GM19035 (cell line): ENCODE data around the gene TLE1.
"Not testable (repeated sequence)": the region's sequence is repeated elsewhere in the genome, so short reads cannot be mapped to it uniquely, and the experiment has no call there.

Experiments
- ATAC-seq: cut with Tn5 transposase; IDR thresholded peaks from one replicate; pipeline ENCODE4 v1.9.1; 2021; ENCODE audit not compliant: unreplicated experiment

Gene TLE1

DNA sequence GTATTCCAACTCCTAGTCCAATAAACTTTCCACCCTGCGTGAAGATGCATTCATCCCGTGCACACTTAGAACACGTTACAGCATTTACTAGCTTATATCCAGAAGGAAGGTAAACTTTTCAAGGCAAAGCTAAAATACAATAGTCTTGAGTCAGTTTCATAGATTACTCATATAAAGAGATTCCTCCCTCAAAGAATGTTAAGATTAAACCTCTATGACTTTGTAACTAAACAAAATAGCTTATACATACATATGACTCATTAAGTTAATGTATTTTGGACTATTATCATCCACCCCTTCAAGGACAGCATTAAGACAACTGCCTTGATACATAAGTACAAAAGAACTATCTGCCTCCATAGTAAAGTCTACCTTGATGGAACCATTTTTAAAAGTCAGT lies 36.1 kb downstream of the TLE1 start:
- no peak for ATAC-seq

- no peak for ATAC-seq
Measured at GRCh38 chr9:81652058-81652687, 37.2 kb downstream of the TLE1 start.

DNA sequence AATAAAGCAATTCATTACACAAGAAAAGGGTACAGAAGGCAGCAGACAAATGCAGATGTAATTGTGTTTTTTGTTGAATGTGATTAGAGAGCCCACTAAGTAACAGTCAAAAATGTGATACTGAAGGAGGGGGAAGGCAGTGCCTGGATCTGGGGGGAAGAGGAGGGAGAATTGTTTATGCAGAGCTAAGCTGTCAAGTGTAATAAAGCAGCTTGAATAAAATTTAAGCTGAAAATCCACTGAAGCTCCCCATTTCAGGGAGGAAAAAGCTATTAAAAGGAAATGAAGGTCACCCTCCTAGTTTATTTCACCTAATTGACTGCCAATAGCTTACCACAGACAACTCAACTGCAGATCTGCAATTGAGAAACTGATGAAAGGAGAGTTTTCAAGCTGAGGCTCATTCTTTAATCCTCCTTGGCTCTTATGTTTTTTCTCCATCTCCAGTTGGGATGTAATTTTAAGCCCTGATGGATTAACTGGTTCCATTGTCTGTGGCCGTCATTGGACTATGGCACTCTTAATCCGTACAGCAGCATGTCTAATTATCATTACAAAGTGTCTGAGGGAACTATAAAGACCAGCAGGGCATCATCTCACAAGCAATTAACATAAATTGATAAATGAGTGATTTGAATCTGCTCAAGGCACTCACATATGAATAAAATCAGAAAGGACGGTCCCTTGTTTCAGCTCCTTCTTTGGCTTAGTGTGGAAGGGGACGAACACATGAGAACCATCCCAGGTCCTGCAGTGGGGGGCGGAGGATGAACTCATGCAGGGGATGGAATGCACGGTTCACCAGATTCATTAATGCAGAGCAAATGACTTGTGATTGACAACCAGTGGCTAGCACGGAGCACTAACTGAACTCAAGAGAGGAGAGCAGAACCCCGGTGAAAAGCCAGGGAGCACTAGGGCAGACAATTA lies 38.5 kb downstream of the TLE1 start:
- ATAC-seq = no peak

GRCh38 chr9:81649475-81650240 lies 39.7 kb downstream of the TLE1 start:
- ATAC-seq = no peak

DNA sequence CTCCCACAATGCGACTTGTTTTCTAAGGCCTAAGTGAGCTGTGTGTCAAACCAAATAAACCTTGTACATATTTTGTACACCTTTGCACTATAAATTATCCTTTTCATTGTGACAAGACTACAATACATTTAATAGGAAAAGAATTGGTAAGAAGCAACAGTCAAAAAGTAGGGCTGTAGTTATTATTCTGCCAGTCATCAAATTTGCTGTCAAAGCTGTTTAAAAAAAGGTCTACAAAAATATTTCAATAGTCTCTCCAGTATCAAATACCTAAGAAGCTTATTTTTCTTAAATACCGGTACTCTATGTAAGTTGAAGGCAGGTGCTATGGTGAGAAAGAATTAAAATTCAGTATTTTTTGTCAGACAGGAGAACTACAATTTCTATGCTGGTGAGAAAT lies 40.5 kb downstream of the TLE1 start:
- ATAC-seq = no peak

DNA sequence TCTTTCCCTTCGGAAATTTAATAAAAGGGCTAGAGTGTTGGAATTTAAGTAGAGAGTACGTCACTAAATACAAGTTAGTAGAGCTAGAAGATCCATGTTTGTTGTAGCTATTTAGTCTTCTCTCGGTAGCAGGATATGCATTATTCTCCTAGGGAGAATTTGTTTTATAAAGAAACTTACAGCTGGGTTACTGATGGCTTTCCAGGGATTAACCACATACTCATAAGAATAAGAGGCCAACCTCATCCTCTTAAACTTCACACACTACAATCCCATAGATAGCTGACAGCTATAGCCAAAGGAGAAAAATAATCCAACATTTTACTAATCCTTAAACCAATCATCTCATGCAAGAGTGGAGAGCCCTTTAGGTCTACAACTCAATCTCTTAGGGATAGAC lies 43.0 kb downstream of the TLE1 start:
- ATAC-seq = no peak

DNA sequence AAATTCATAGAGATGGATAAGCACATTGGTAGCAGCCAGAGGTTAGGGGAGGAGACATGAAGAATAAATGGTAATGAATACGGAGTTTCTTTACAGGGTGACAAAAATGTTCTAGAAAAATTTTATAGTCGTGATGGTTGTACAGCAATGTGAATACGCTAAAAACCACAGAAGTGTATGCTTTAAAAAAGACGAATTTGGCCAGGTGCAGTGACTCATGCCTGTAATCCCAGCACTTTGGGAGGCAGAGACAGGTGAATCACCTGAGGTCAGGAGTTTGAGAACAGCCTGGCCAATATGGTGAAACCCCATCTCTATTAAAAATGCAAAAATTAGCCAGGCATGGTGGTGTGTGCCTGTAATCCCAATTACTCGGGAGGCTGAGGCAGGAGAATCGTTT lies 44.8 kb downstream of the TLE1 start:
- not testable (repeated sequence) for ATAC-seq

- ATAC-seq = peak; percentile 79
Measured at GRCh38 chr9:81637276-81637675, 52.1 kb downstream of the TLE1 start.

- no peak for ATAC-seq
Measured at GRCh38 chr9:81636255-81636599, 53.1 kb downstream of the TLE1 start.

DNA sequence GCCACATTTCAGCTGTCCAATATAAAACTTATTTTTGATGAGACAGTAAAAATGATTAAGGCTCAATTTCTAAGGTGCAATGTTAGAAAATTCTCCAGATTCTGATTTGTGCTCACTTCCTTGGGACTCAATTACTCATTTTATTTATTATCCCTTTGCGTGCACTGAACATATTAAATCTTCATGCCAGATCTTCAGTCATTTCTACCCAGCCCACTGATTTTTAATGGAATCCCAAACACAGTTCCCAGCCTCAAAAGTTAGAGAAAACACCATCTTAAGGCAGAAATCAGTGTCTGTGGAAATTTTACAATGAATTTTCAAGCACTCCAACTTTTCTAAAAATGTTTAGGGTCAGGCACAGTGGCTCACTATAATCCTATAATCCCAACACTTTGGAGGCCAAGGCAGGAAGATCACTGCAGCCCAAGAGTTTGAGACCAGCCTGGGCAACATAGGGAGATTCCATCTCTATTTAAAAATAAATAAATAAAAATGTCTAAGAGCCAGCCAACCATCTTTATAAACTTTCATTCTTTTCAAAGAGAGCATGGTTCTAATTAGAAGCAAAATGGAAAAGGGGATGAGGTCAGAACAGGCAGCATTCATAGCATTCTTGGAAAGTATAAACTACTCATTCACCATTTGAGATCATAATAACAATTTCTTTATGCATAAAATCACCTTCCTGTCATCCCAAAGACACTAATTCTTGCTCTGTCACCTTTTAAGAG lies 53.7 kb downstream of the TLE1 start:
- no peak for ATAC-seq

- ATAC-seq = no peak
Measured at GRCh38 chr9:81634915-81635516, 54.3 kb downstream of the TLE1 start.

GRCh38 chr9:81633952-81634854 lies 55.1 kb downstream of the TLE1 start:
- ATAC-seq = no peak

GRCh38 chr9:81632599-81632998 lies 56.7 kb downstream of the TLE1 start:
- ATAC-seq = no peak

- ATAC-seq = no peak
Measured at GRCh38 chr9:81631218-81631745, 58.1 kb downstream of the TLE1 start.

DNA sequence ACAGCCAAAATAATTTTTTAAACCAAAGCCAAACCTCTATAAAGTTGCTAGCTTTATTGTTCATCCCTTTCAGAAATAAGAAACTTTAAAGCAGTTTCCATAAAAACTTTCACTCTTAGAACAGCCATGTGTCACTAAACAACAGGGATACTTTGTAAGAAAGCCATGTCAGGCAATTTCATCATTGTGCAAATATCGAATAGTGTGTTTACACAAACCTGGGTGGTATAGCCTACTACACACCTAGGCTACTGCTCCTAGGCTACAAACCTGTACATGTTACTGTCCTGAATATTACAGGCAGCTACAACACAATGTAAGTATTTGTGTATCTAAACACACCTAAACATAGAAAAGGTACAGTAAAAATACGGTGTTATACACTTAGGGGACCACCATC lies 59.9 kb downstream of the TLE1 start:
- no peak for ATAC-seq

DNA sequence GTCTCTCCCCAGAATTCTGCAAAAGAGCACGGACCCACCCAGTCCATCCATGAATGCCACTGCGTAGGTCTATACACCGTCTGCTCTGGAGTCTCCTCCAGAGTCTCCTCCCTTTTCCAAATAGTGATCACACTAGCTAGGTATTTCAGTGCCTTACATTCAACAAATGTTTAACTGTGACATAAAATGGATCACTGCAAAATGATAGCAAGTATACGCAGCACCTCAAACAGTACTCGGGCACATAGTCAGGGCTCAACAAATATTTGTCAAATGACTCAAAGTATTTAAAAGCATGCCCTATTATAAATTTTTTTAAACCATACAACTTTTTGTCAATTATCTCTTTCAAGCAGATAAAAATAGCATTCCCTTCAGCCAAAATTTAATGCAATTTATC lies 60.5 kb downstream of the TLE1 start:
- ATAC-seq = no peak

DNA sequence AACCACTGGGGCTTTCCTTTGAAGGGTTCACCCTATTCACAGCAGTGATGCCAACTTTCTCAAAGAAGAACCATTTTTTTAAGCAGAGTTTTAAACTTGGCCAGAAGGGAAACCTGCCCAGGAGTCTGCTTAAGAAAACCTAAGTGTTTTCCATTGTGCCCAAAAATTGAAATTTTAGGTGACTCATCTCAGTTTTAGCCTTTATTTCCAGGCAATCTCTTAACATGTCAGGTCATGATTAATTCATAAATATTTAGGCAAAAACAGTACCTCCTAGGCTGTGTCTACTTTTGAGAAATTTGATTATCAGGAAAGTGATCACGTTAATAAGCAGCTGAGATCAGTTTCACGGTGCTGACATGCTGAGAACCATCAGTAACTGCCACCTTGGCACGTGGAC lies 61.9 kb downstream of the TLE1 start:
- no peak for ATAC-seq

DNA sequence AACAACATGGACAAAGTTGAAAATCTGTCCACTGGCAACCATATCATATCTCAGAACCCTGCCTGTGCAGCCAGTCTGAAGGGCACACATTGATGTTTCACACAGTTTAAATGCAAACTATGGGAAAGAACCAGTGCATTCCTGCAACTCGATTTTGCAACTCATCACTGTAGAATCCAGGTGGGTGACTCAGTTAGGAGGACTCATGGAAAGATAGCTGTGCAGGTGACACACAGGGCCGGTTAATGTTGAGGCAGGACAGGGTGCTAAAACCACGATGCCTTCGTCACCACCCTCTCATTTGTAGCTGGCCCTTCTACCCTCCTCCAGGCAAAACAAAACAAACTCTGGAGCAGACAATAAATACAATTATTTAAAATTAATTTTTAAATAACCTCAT lies 62.8 kb downstream of the TLE1 start:
- ATAC-seq = no peak

- ATAC-seq = no peak
Measured at GRCh38 chr9:81625969-81626368, 63.4 kb downstream of the TLE1 start.
